Spleen (tissue), 11 donors: ENCODE data around the gene PNPLA1. TPM values are rescaled to one million over a fixed set of nuclear protein-coding genes. Genes with fewer than 3 reads are reported as not detected.

Experiments
- DNase-seq: peaks from one replicate; pipeline ENCODE4 v3.0.0-alpha.2; 2020
- H3K27ac ChIP-seq, 8 donors: fragments of 200-600 bp; sonication (generic) in 7 of 8; 1 replicate in 4 of 8; 2 replicates in 4 of 8; pipeline versions ENCODE4 v1.5.0 to v1.8.0; 2016 to 2021; ENCODE audit warnings: inconsistent platforms in 4 of 8, mild to moderate bottlenecking in 4 of 8, moderate library complexity in 1 of 8
- H3K27me3 ChIP-seq, 7 donors: fragments of 200-600 bp; sonication (generic) in 6 of 7; replicated peaks in 1 of 7; 1 replicate in 4 of 7; 2 replicates in 3 of 7; pipeline versions ENCODE4 v1.5.0 to v1.8.0; 2016 to 2021; ENCODE audit warnings: inconsistent platforms in 3 of 7, mild to moderate bottlenecking in 1 of 7
- H3K36me3 ChIP-seq, 6 donors: fragments of 200-600 bp; sonication (generic) in 5 of 6; 1 replicate in 4 of 6; 2 replicates in 2 of 6; pipeline versions ENCODE4 v1.5.0 to v1.8.0; 2016 to 2021; ENCODE audit warnings: inconsistent platforms in 2 of 6
- H3K4me1 ChIP-seq, 6 donors: fragments of 200-600 bp; sonication (generic) in 5 of 6; 1 replicate in 3 of 6; 2 replicates in 3 of 6; pipeline versions ENCODE4 v1.5.0 to v1.8.0; 2016 to 2021; ENCODE audit warnings: inconsistent platforms in 3 of 6
- H3K4me3 ChIP-seq, 8 donors: fragments of 200-600 bp; sonication (generic) in 7 of 8; 1 replicate in 4 of 8; 2 replicates in 4 of 8; pipeline versions ENCODE4 v1.5.0 to v1.8.0; 2016 to 2021; ENCODE audit warnings: inconsistent platforms in 4 of 8, mild to moderate bottlenecking in 4 of 8, moderate library complexity in 2 of 8
- H3K9me3 ChIP-seq, 8 donors: fragments of 200-600 bp; sonication (generic) in 7 of 8; 1 replicate in 4 of 8; 2 replicates in 4 of 8; pipeline versions ENCODE4 v1.5.0 to v1.8.0; 2016 to 2021; ENCODE audit warnings: inconsistent platforms in 4 of 8
- POLR2A ChIP-seq, 3 donors: fragments of 450-650 bp; IDR thresholded peaks; one replicate each; pipeline ENCODE4 v1.5.1; 2017; ENCODE audit warnings: antibody characterized with exemption in 3 of 3, mild to moderate bottlenecking in 1 of 3
- POLR2AphosphoS5 ChIP-seq, 3 donors: sonication (generic); formaldehyde crosslinking; IDR thresholded peaks; one replicate each; pipeline ENCODE4 v1.5.1; 2017; ENCODE audit warnings: antibody characterized with exemption in 3 of 3
- WGBS, 5 donors: extraction: QIAGEN DNeasy Blood & Tissue Kit in 3 of 5; methylation state at CpG; one replicate each; pipeline versions ENCODE4 v1.1.5 to v1.1.7; 2013 to 2018; 5-methylcytosine and 5-hydroxymethylcytosine counted together
- intact Hi-C: fragments of 100-400 bp; cut with DNase I; formaldehyde crosslinking; loops from one replicate; pipeline ENCODE4 v1.15.0; 2023; ENCODE audit warnings: low total_unique reads
- polyA plus RNA-seq, 3 donors: library from polyadenylated mRNA; stranded (reverse); fragments of 200-250 nt; gene quantifications; one replicate each; pipeline ENCODE4 v1.2.1, GENCODE V29; 2013
- total RNA-seq, 7 donors: library from RNA; depleted of rRNA in 3 of 7; stranded (reverse); fragments of >200 nt in 3 of 7; fragmentation: NEBNext Ultra II Directional in 4 of 7; extraction: Animal tissue kit (Norgen Biotek cat#: 25700) in 4 of 7; gene quantifications; one replicate each; pipeline versions ENCODE4 v1.1.0 to v1.2.1, GENCODE V29; 2016 to 2021
- TF ChIP-seq, protein P1 (sequence below), 11 experiments: fragments of 200-600 bp in 7 of 11; fragments of 450-650 bp in 4 of 11; sonication (generic) in 4 of 11; IDR thresholded peaks in 8 of 11; conservative IDR thresholded peaks in 3 of 11; 1 replicate in 7 of 11; 2 replicates in 4 of 11; pipeline versions ENCODE4 v1.4.0 to v1.8.0; 2016 to 2021; ENCODE audit warnings: antibody characterized with exemption in 11 of 11, inconsistent platforms in 4 of 11, mild to moderate bottlenecking in 1 of 11
- donor health status: healthy with polysubstance abuse.
- donor health status: DM: no; HTN: no; CAD: no; lungs with moderate emphysema.
- donor health status: DM: no; HTN: no; CAD: no.
- donor health status: Bipolar disorder and iron deficiency.
- donor health status: healthy.
- donor health status: DM: no; HTN: no; CAD: no.
- donor health status: DM: yes; HTN: yes; CAD: no.

PNPLA1 gene
- total and polyA plus RNA-seq, 10 donors: 0.05 to 3.7 (median 0.88) TPM

- H3K4me3 ChIP-seq: no peak overlapping the region
- H3K9me3 ChIP-seq: no peaks in the 10 kb centered on the region
- H3K27ac ChIP-seq: no peak overlapping the region
- TF ChIP-seq, protein P1, sequence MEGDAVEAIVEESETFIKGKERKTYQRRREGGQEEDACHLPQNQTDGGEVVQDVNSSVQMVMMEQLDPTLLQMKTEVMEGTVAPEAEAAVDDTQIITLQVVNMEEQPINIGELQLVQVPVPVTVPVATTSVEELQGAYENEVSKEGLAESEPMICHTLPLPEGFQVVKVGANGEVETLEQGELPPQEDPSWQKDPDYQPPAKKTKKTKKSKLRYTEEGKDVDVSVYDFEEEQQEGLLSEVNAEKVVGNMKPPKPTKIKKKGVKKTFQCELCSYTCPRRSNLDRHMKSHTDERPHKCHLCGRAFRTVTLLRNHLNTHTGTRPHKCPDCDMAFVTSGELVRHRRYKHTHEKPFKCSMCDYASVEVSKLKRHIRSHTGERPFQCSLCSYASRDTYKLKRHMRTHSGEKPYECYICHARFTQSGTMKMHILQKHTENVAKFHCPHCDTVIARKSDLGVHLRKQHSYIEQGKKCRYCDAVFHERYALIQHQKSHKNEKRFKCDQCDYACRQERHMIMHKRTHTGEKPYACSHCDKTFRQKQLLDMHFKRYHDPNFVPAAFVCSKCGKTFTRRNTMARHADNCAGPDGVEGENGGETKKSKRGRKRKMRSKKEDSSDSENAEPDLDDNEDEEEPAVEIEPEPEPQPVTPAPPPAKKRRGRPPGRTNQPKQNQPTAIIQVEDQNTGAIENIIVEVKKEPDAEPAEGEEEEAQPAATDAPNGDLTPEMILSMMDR (IDR thresholded peaks at IDR 0.05 in 8 of 11, conservative IDR thresholded peaks at IDR 0.05 in 3 of 11): no peak
- 17 to 20% (median 18%) methylated on average over 17 to 26 of the region's 26 CpGs for WGBS, 5 donors
- H3K4me1 ChIP-seq: peaks cover 0 to 10% (median 3%) of the 10 kb centered on the region in 6 donors
- peaks cover 0 to 53% (median 11%) of the 10 kb centered on the region in 7 donors for H3K27me3 ChIP-seq
- no peaks in the 10 kb centered on the region for H3K36me3 ChIP-seq
- no peak for DNase-seq
- intact Hi-C loops: no loop called here
Observed at GRCh38 chr6:36285187-36285671, 15.4 kb downstream of the PNPLA1 start.

DNA sequence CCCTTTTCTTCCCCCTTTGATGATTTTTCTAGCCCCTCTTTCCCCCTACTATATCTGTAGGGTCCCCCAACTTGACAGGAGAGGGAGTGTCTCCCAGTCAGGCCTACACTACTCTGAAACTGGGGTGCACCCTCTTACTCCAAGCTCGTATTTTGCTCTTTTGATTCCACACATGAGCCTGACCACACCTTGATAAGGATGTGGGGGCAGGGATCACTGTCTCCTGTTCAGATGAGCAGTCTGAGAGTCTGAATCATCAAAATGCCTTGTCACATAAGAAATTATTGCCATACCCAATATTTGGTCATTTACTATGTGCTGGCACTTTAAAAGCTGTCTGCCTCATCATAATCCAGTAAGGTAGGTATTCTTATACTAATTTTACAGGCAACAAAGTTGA lies 15.9 kb downstream of the PNPLA1 start:
- 77 to 100% (median 88%) methylated on average over 1 of the region's 1 CpG for WGBS, 5 donors
- Histone ChIP-seq H3K36me3 (no peaks in the 10 kb centered on the region), H3K9me3 (no peaks in the 10 kb centered on the region), H3K27ac (no peak overlapping the region), H3K4me1 (peaks cover 0 to 10% (median 6%) of the 10 kb centered on the region in 6 donors), H3K27me3 (peaks cover 0 to 53% (median 11%) of the 10 kb centered on the region in 7 donors), H3K4me3 (no peak overlapping the region)
- TF ChIP-seq, protein P1 (IDR thresholded peaks at IDR 0.05 in 8 of 11, conservative IDR thresholded peaks at IDR 0.05 in 3 of 11): no peak
- no peak for TF ChIP-seq POLR2AphosphoS5 (IDR thresholded peaks at IDR 0.05)
- no peak for TF ChIP-seq POLR2A (IDR thresholded peaks at IDR 0.05)
- no peak for DNase-seq
- intact Hi-C loops: no loop called here

DNA sequence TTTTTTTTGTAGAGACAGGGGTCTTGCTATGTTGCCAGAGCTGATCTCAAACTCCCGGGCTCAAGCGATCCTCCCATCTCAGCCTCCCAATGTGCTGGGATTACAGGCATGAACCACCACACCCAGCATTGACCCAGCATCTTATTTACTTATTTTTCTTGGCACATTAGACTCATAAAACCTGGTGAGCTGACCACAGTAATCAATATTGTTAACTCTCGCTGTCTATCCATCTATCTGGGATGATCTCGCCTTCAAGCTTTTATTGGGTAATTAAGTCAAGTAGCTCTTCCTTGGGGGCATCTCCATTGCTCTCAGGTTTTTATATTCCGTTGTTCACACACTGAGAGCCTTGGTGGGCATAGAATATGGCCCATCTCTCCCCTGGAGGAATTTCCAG lies 17.0 kb downstream of the PNPLA1 start:
- TF ChIP-seq POLR2AphosphoS5 (IDR thresholded peaks at IDR 0.05) (no peak), POLR2A (IDR thresholded peaks at IDR 0.05) (no peak)
- TF ChIP-seq, protein P1 (IDR thresholded peaks at IDR 0.05 in 8 of 11, conservative IDR thresholded peaks at IDR 0.05 in 3 of 11): no peak
- Histone ChIP-seq H3K9me3 (no peaks in the 10 kb centered on the region), H3K27me3 (peaks cover 0 to 63% (median 11%) of the 10 kb centered on the region in 7 donors), H3K27ac (no peak overlapping the region), H3K36me3 (no peaks in the 10 kb centered on the region), H3K4me1 (peaks cover 0 to 18% (median 8%) of the 10 kb centered on the region in 6 donors), H3K4me3 (no peak overlapping the region)
- 65 to 85% (median 70%) methylated on average over 5 of the region's 5 CpGs for WGBS, 5 donors
- no peak for DNase-seq
- intact Hi-C loops: no loop called here

GRCh38 chr6:36289281-36289878 lies 19.5 kb downstream of the PNPLA1 start:
- Histone ChIP-seq H3K27ac (no peak overlapping the region), H3K9me3 (no peaks in the 10 kb centered on the region), H3K4me3 (no peak overlapping the region), H3K27me3 (peaks cover 0 to 45% (median 11%) of the 10 kb centered on the region in 7 donors), H3K4me1 (peaks cover 0 to 28% (median 8%) of the 10 kb centered on the region in 6 donors), H3K36me3 (no peaks in the 10 kb centered on the region)
- TF ChIP-seq, protein P1 (IDR thresholded peaks at IDR 0.05 in 8 of 11, conservative IDR thresholded peaks at IDR 0.05 in 3 of 11): no peak
- TF ChIP-seq POLR2AphosphoS5 (IDR thresholded peaks at IDR 0.05): no peak
- TF ChIP-seq POLR2A (IDR thresholded peaks at IDR 0.05): no peak
- intact Hi-C loops: no loop called here
- 81 to 94% (median 88%) methylated on average over 7 of the region's 7 CpGs for WGBS, 5 donors
- DNase-seq: no peak
